GM23338 (cell line): ENCODE results near the gene IKZF3. TPM values are rescaled to one million over a fixed set of nuclear protein-coding genes. Genes with fewer than 3 reads are reported as not detected.
"Not testable (repeated sequence)": the region's sequence is repeated elsewhere in the genome, so short reads cannot be mapped to it uniquely, and the experiment has no call there.

Source experiments
- ATAC-seq: fragments of 200-7000 bp; cut with Tn5 transposase; 3 replicates; pipeline ENCODE4 v1.9.1; 2020
- DNase-seq: peaks from one replicate; pipeline ENCODE4 v3.0.0-alpha.2; 2015; ENCODE audit warnings: low spot score
- H2AFZ ChIP-seq: fragments of 200-600 bp; sonication (generic); 2 replicates; pipeline ENCODE4 v1.8.0; 2016; ENCODE audit warnings: antibody characterized with exemption, mild to moderate bottlenecking, moderate library complexity
- H3F3A ChIP-seq: fragments of 200-600 bp; sonication (generic); replicated peaks from 2 replicates; pipeline ENCODE4 v1.8.0; 2017; ENCODE audit warnings: antibody characterized with exemption, mixed run types, low read depth
- H3K27ac ChIP-seq: fragments of 200-600 bp; sonication (generic); 2 replicates; pipeline ENCODE4 v1.6.1; 2016; ENCODE audit warnings: low read depth
- H3K27me3 ChIP-seq: fragments of 200-600 bp; sonication (generic); 2 replicates; pipeline ENCODE4 v1.8.0; 2016; ENCODE audit warnings: mild to moderate bottlenecking, mixed run types, moderate library complexity; ENCODE audit not compliant: insufficient read depth
- H3K36me3 ChIP-seq: fragments of 200-600 bp; sonication (generic); 2 replicates; pipeline ENCODE4 v1.8.0; 2016; ENCODE audit warnings: mild to moderate bottlenecking; ENCODE audit not compliant: insufficient read depth
- H3K4me1 ChIP-seq: fragments of 200-600 bp; sonication (generic); 2 replicates; pipeline ENCODE4 v1.8.0; 2016; ENCODE audit warnings: mild to moderate bottlenecking, moderate library complexity; ENCODE audit not compliant: insufficient read depth
- H3K4me2 ChIP-seq: fragments of 200-600 bp; sonication (generic); 2 replicates; pipeline ENCODE4 v1.7.1; 2017; ENCODE audit warnings: mixed run types
- H3K4me3 ChIP-seq: fragments of 200-600 bp; sonication (generic); 2 replicates; pipeline ENCODE4 v1.6.1; 2016; ENCODE audit warnings: mixed run types
- H3K79me2 ChIP-seq: fragments of 200-600 bp; sonication (generic); replicated peaks from 2 replicates; pipeline ENCODE4 v1.8.0; 2017; ENCODE audit warnings: mild to moderate bottlenecking; ENCODE audit not compliant: insufficient read depth
- H3K9me2 ChIP-seq: fragments of 200-600 bp; sonication (generic); 2 replicates; pipeline ENCODE4 v1.8.0; 2017; ENCODE audit not compliant: insufficient read depth
- H4K20me1 ChIP-seq: fragments of 200-600 bp; sonication (generic); replicated peaks from 2 replicates; pipeline ENCODE4 v1.8.0; 2017; ENCODE audit warnings: mild to moderate bottlenecking; ENCODE audit not compliant: insufficient read depth
- H3K27ac Mint-ChIP-seq: 2 replicates; pipeline ENCODE4 v1.8.0; 2020; ENCODE audit warnings: inconsistent platforms, mild to moderate bottlenecking, moderate library complexity, mixed read lengths
- H3K27me3 Mint-ChIP-seq: 3 replicates; pipeline ENCODE4 v1.8.0; 2022; ENCODE audit warnings: low read depth, mild to moderate bottlenecking, moderate library complexity, mixed read lengths, inconsistent platforms; ENCODE audit not compliant: insufficient read depth, poor library complexity
- H3K36me3 Mint-ChIP-seq: 3 replicates; pipeline ENCODE4 v1.8.0; 2021; ENCODE audit warnings: low read depth, mild to moderate bottlenecking, inconsistent platforms, moderate library complexity, mixed read lengths
- H3K4me1 Mint-ChIP-seq: 3 replicates; pipeline ENCODE4 v1.8.0; 2020; ENCODE audit warnings: mild to moderate bottlenecking, inconsistent platforms, mixed read lengths
- H3K4me3 Mint-ChIP-seq: 3 replicates; pipeline ENCODE4 v1.8.0; 2021; ENCODE audit warnings: moderate library complexity, mild to moderate bottlenecking, inconsistent platforms, mixed read lengths
- H3K9me3 Mint-ChIP-seq: 3 replicates; pipeline ENCODE4 v1.8.0; 2020; ENCODE audit warnings: moderate library complexity, mild to moderate bottlenecking, inconsistent platforms, mixed read lengths
- CREB1 ChIP-seq: fragments of 250-450 bp; sonication (Bioruptor Pico); IDR thresholded peaks from 2 replicates; pipeline ENCODE4 v1.5.0; 2020; ENCODE audit warnings: low read depth, mild to moderate bottlenecking, moderate library complexity
- EZH2 ChIP-seq: fragments of 200-600 bp; sonication (generic); IDR thresholded peaks from one replicate; pipeline ENCODE4 v1.8.0; 2017; ENCODE audit warnings: antibody characterized with exemption, mild to moderate bottlenecking, low read depth; ENCODE audit not compliant: unreplicated experiment
- JUNB ChIP-seq: IDR thresholded peaks from one replicate; pipeline ENCODE4 v1.6.1; 2016; ENCODE audit warnings: antibody characterized with exemption; ENCODE audit not compliant: unreplicated experiment
- POLR2AphosphoS5 ChIP-seq: IDR thresholded peaks from 2 replicates; pipeline ENCODE4 v1.6.1; 2016; ENCODE audit warnings: antibody characterized with exemption, low read depth
- STAT1 ChIP-seq: IDR thresholded peaks from one replicate; pipeline ENCODE4 v1.6.1; 2016; ENCODE audit warnings: antibody characterized with exemption; ENCODE audit not compliant: unreplicated experiment
- ZNF114 ChIP-seq: fragments of 250-450 bp; sonication (Bioruptor Pico); IDR thresholded peaks from 2 replicates; pipeline ENCODE4 v1.5.0; 2020; ENCODE audit warnings: mild to moderate bottlenecking, moderate library complexity
- ZNF331 ChIP-seq: fragments of 250-450 bp; sonication (Bioruptor Pico); IDR thresholded peaks from 2 replicates; pipeline ENCODE4 v1.5.0; 2020; ENCODE audit warnings: low read depth, mild to moderate bottlenecking, moderate library complexity
- polyA plus RNA-seq: library from polyadenylated mRNA; unstranded; fragments of >200 nt; fragmentation: Nextera tagmentation; extraction: Ambion mirVana; gene quantifications from 2 replicates; pipeline ENCODE4 v1.2.1, GENCODE V29; 2016
- total RNA-seq: library from RNA; depleted of rRNA; stranded (reverse); fragments of >200 nt; shearing (Covaris generic); gene quantifications from 2 replicates; pipeline ENCODE4 v1.2.3, GENCODE V29; 2014
- TF ChIP-seq, protein P1 (sequence below): fragments of 250-450 bp; sonication (Bioruptor Pico); IDR thresholded peaks from 2 replicates; pipeline ENCODE4 v1.5.0; 2020; ENCODE audit warnings: mild to moderate bottlenecking, moderate library complexity
- TF ChIP-seq, protein P2 (sequence below): IDR thresholded peaks from 2 replicates; pipeline ENCODE4 v1.6.1; 2016; ENCODE audit warnings: antibody characterized with exemption
- TF ChIP-seq, protein P3 (sequence below): IDR thresholded peaks from one replicate; pipeline ENCODE4 v1.6.1; 2018; ENCODE audit warnings: antibody characterized with exemption; ENCODE audit not compliant: unreplicated experiment

Gene IKZF3
- total and polyA plus RNA-seq, 2 experiments from 2014 or later = 0.11 to 0.76 TPM

DNA sequence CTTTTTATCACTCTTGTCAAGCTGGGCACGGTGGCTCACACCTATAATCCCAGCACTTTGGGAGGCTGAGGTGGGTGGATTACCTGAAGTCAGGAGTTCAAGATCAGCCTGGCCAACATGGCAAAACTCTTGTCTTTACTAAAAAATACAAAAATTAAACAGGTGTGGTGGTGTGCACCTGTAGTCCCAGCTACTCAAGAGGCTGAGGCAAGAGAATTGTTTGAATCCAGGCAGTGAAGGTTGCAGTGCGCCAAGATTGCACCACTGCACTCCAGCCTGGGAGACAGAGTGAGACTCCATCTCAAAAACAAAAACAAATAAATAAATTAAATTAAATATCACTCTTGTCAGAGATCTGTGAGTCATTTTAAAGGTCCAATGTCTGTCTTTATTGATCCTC is 37.9 kb upstream of the IKZF3 start:
- H3K79me2 ChIP-seq, H3K27me3 Mint-ChIP-seq, H3K4me1 ChIP-seq, H3K4me1 Mint-ChIP-seq, H3K4me2 ChIP-seq, H3F3A ChIP-seq, H3K36me3 ChIP-seq, H4K20me1 ChIP-seq, H3K4me3 ChIP-seq, H3K27ac Mint-ChIP-seq, H3K9me2 ChIP-seq, DNase-seq, H3K4me3 Mint-ChIP-seq, H3K9me3 Mint-ChIP-seq, H3K36me3 Mint-ChIP-seq, H2AFZ ChIP-seq, H3K27me3 ChIP-seq, H3K27ac ChIP-seq, ATAC-seq: not testable (repeated sequence)

DNA sequence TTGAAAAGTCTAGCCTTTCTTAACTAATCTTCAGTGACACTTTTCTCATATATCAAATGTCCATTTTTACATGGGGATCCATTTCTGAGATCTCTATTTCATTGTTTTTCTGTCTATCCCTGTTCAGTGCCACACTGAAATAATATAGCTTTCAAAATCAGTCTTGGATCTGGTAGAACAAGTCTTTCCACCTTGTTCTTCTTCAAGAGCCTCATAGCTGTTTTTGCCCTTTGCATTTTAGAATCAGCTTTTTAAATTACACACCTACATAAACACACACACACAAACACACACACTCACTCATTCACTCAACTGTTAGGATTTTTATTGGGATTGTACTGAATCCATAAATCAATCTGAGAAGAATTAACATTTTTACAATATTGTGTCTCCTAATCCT is 35.1 kb upstream of the IKZF3 start:
- Histone ChIP-seq H3F3A (no peaks in the 10 kb centered on the region), H3K4me3 (no peak overlapping the region), H4K20me1 (no peaks in the 10 kb centered on the region), H3K4me1 (no peaks in the 10 kb centered on the region), H3K36me3 (no peaks in the 10 kb centered on the region), H3K27ac (no peak overlapping the region), H3K79me2 (no peaks in the 10 kb centered on the region), H2AFZ (no peak overlapping the region), H3K27me3 (no peaks in the 10 kb centered on the region), H3K9me2 (no peaks in the 10 kb centered on the region), H3K4me2 (no peak overlapping the region)
- no peaks in the 10 kb centered on the region for H3K36me3 Mint-ChIP-seq
- TF ChIP-seq, protein P1, sequence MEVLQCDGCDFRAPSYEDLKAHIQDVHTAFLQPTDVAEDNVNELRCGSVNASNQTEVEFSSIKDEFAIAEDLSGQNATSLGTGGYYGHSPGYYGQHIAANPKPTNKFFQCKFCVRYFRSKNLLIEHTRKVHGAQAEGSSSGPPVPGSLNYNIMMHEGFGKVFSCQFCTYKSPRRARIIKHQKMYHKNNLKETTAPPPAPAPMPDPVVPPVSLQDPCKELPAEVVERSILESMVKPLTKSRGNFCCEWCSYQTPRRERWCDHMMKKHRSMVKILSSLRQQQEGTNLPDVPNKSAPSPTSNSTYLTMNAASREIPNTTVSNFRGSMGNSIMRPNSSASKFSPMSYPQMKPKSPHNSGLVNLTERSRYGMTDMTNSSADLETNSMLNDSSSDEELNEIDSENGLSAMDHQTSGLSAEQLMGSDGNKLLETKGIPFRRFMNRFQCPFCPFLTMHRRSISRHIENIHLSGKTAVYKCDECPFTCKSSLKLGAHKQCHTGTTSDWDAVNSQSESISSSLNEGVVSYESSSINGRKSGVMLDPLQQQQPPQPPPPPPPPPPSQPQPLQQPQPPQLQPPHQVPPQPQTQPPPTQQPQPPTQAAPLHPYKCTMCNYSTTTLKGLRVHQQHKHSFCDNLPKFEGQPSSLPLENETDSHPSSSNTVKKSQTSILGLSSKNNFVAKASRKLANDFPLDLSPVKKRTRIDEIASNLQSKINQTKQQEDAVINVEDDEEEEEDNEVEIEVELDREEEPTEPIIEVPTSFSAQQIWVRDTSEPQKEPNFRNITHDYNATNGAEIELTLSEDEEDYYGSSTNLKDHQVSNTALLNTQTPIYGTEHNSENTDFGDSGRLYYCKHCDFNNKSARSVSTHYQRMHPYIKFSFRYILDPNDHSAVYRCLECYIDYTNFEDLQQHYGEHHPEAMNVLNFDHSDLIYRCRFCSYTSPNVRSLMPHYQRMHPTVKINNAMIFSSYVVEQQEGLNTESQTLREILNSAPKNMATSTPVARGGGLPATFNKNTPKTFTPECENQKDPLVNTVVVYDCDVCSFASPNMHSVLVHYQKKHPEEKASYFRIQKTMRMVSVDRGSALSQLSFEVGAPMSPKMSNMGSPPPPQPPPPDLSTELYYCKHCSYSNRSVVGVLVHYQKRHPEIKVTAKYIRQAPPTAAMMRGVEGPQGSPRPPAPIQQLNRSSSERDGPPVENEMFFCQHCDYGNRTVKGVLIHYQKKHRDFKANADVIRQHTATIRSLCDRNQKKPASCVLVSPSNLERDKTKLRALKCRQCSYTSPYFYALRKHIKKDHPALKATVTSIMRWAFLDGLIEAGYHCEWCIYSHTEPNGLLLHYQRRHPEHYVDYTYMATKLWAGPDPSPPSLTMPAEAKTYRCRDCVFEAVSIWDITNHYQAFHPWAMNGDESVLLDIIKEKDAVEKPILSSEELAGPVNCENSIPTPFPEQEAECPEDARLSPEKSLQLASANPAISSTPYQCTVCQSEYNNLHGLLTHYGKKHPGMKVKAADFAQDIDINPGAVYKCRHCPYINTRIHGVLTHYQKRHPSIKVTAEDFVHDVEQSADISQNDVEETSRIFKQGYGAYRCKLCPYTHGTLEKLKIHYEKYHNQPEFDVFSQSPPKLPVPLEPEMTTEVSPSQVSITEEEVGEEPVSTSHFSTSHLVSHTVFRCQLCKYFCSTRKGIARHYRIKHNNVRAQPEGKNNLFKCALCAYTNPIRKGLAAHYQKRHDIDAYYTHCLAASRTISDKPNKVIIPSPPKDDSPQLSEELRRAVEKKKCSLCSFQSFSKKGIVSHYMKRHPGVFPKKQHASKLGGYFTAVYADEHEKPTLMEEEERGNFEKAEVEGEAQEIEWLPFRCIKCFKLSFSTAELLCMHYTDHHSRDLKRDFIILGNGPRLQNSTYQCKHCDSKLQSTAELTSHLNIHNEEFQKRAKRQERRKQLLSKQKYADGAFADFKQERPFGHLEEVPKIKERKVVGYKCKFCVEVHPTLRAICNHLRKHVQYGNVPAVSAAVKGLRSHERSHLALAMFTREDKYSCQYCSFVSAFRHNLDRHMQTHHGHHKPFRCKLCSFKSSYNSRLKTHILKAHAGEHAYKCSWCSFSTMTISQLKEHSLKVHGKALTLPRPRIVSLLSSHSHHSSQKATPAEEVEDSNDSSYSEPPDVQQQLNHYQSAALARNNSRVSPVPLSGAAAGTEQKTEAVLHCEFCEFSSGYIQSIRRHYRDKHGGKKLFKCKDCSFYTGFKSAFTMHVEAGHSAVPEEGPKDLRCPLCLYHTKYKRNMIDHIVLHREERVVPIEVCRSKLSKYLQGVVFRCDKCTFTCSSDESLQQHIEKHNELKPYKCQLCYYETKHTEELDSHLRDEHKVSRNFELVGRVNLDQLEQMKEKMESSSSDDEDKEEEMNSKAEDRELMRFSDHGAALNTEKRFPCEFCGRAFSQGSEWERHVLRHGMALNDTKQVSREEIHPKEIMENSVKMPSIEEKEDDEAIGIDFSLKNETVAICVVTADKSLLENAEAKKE (CRISPR knock-in tag) = no peak
- TF ChIP-seq POLR2AphosphoS5 (no peak), CREB1 (CRISPR knock-in tag) (no peak), EZH2 (no peak), JUNB (no peak), STAT1 (no peak), ZNF331 (CRISPR knock-in tag) (no peak), ZNF114 (CRISPR knock-in tag) (no peak)
- TF ChIP-seq, protein P2, sequence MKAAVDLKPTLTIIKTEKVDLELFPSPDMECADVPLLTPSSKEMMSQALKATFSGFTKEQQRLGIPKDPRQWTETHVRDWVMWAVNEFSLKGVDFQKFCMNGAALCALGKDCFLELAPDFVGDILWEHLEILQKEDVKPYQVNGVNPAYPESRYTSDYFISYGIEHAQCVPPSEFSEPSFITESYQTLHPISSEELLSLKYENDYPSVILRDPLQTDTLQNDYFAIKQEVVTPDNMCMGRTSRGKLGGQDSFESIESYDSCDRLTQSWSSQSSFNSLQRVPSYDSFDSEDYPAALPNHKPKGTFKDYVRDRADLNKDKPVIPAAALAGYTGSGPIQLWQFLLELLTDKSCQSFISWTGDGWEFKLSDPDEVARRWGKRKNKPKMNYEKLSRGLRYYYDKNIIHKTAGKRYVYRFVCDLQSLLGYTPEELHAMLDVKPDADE = no peak
- TF ChIP-seq, protein P3, sequence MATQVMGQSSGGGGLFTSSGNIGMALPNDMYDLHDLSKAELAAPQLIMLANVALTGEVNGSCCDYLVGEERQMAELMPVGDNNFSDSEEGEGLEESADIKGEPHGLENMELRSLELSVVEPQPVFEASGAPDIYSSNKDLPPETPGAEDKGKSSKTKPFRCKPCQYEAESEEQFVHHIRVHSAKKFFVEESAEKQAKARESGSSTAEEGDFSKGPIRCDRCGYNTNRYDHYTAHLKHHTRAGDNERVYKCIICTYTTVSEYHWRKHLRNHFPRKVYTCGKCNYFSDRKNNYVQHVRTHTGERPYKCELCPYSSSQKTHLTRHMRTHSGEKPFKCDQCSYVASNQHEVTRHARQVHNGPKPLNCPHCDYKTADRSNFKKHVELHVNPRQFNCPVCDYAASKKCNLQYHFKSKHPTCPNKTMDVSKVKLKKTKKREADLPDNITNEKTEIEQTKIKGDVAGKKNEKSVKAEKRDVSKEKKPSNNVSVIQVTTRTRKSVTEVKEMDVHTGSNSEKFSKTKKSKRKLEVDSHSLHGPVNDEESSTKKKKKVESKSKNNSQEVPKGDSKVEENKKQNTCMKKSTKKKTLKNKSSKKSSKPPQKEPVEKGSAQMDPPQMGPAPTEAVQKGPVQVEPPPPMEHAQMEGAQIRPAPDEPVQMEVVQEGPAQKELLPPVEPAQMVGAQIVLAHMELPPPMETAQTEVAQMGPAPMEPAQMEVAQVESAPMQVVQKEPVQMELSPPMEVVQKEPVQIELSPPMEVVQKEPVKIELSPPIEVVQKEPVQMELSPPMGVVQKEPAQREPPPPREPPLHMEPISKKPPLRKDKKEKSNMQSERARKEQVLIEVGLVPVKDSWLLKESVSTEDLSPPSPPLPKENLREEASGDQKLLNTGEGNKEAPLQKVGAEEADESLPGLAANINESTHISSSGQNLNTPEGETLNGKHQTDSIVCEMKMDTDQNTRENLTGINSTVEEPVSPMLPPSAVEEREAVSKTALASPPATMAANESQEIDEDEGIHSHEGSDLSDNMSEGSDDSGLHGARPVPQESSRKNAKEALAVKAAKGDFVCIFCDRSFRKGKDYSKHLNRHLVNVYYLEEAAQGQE = no peak
- H3K27me3 Mint-ChIP-seq = no peaks in the 10 kb centered on the region
- no peak overlapping the region for H3K4me3 Mint-ChIP-seq
- ATAC-seq (no peak), DNase-seq (no peak)
- H3K4me1 Mint-ChIP-seq = no peaks in the 10 kb centered on the region
- H3K27ac Mint-ChIP-seq = no peak overlapping the region
- H3K9me3 Mint-ChIP-seq = no peaks in the 10 kb centered on the region
